Measurements from ENCODE around the gene MYCBPAP.

MYCBPAP gene

DNA sequence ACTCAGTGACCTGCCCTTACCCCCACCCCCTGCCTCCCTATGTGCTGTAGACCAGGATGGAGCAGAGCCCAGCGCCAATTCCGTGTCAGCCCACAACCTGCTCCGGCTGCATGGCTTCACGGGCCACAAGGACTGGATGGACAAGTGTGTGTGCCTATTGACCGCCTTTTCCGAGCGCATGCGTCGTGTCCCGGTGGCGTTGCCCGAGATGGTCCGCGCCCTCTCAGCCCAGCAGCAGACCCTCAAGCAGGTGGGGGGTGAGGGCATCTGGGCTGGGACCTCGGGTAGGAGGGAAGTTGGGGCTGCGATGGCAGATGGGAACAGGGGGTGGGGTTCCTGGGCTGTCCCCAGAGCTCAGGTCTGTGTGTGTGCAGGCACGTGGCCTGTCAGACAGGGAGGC, 46.0 kb downstream of the MYCBPAP start:
- no peak for DNase-seq

DNA sequence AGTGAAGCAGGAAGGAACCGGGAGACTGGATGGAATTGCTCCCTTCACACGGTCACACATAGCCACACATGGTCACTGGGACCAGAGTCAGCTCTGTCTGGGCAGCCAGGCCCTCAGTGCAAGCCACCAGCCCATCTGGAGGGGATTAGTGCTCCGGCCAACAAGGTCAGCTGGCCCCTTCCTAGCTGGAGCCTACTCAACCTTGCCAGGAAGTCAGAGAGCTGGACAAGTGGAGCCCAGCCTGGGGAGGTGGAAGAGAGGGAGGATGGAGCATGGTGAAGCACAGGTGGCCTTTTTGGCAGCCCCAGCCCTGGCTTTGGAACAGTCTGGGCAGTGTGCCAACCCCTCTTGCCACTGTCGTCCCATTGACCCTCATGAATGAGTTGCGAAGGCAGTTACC, 48.6 kb downstream of the MYCBPAP start:
- no peak for DNase-seq

DNA sequence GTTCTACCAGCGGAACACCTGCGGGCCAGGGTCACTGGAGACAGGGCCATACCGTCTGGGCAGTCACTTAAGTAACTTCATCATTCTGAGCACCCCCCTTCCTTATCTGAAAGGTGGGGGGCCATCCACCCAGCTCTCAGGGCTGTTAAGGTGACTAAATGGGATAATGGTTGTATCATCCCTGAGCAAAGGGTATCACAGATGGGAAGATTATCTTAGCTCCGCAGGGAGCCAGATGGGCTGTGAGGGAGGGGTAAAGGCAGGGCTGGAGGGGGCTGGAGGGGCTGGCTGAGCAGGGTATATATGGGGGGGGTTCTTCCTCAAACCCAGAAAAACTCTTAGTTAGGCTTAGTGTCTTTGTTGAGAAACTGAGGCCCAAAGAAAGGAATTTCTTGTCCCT, 49.4 kb downstream of the MYCBPAP start:
- no peak for DNase-seq

DNA sequence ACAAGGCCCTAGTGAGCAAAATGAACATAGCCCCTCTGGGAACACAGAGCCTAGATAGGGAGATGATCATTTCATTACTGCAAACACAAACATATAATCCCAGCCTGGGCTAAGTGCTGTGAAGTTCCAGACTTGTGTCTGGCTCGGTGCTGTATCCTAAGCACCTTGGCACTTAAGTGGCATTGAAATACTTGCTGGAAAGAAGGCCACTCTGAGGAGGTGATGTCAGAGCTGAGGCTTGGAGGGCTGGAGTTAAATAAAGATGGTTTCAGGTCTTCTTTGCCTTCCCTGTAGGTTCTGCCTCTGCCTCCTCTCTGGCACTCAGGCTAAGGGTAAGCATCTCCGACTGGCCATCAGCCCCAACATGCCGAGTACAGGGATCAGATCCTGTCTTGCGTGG, 49.9 kb downstream of the MYCBPAP start:
- DNase-seq = no peak

DNA sequence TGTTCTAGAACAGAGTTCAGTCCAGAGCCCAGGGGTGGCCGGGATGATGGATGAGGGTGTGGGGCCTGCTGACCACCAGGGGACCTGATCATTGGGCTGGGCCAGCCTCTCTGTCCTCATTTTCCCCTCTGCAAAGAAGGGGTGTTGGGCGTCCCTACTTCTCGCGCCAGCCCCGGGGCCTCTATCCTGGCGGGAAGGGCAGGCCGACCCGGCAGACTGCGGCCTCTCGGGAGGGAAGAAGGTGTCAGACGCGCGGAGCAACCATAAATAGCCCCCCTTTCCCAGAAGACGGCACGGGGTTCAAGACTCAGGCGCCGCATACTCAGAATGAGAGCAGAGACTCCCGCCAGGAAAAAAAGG, 50.3 kb downstream of the MYCBPAP start:
- DNase-seq = no peak

DNA sequence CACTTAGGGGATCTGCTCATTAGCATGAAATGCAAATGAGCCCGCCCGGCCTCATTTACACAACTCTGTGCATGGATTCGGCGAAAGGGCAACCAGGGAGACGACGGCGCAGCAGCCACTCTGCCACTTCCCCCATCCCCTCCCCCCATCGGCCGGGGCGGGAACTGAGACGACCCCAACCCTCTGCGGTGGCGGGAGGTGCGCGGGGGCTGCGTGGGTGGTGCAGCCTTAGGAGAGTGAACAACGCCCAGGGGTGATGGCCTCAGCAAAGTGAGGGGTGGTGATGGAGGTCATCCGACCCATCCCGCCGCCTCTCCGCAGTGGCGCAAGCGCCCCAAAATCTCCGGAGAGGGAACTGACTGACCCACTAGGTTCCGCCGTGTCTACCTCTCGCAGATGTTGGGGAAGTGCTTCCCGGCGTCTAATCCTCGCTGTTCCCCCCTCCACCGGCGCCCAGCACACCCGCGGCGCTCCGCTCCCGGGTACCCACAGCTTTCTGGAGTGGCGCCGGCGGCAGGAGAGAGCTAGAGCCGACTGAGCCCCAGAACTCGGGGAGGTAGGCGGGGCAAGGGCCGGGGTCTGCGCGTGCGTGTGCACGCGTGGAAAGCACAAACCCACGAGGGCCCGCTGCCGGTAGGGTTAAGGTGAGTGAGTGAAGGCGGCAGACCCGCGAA, 50.8 kb downstream of the MYCBPAP start:
- DNase-seq = peak; percentile 68

DNA sequence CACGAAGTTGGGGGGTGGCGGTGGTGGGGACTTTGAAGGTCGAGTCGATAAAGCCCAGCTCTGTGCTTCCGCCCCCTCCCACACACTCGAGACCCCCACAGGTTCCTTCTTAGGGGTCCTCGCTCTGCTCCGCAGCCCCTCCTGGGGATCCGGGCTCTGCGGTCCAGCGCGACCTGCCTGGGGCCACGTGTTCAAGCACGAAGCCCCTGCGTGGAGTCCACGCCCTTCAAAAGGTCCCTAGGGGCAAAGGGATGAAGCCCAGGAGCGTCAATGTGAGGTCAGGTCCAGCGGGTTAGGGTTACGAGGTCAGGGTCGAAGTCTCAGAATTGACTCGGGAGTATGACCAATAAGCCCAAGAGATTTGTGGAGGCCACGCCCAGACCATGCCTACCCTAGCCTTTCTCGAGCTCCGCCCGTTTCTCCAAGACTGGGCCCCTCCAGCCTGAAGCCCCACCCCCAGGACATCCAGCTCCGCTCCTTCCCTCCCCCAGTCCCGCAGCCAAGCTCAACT, 51.5 kb downstream of the MYCBPAP start:
- no peak for DNase-seq

DNA sequence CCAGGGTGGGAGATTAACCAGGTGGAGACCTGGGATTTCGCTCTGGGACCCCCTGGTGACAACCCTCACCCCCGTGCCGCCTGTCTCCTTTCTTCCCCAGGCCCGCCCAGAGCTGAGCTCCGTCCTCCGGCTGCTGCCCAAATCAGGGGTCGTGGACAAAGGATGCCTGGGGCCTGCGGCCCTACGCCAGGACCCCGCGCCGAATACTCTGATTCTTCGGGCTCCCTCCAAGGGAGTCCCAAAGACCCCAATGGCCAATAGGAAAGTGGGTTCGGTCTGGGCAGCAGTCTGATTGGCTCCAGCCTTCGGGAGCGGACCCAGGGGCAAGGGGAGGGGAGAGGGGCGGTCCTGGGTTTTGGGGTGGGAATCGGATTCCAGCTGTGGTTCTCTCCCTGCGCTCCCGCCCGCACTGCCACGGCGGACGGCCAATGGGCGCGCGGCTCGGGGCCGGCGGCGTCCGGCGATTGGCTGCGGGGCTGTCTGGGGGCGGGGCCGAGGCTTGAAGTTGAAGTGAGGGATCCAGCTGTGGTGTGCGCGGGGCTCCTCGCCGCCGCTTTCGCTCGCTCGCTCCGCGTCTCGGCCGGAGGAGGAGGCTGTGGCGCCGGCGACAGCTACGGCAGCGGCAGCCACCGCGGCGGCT, 52.1 kb downstream of the MYCBPAP start, which contains the start of gene CACNA1G:
CACNA1G (plus strand) TSS at position 531 of the 640 bp plus-strand sequence. CDS start 745 bp downstream, outside the sequence.
- peak; percentile 91 for DNase-seq

DNA sequence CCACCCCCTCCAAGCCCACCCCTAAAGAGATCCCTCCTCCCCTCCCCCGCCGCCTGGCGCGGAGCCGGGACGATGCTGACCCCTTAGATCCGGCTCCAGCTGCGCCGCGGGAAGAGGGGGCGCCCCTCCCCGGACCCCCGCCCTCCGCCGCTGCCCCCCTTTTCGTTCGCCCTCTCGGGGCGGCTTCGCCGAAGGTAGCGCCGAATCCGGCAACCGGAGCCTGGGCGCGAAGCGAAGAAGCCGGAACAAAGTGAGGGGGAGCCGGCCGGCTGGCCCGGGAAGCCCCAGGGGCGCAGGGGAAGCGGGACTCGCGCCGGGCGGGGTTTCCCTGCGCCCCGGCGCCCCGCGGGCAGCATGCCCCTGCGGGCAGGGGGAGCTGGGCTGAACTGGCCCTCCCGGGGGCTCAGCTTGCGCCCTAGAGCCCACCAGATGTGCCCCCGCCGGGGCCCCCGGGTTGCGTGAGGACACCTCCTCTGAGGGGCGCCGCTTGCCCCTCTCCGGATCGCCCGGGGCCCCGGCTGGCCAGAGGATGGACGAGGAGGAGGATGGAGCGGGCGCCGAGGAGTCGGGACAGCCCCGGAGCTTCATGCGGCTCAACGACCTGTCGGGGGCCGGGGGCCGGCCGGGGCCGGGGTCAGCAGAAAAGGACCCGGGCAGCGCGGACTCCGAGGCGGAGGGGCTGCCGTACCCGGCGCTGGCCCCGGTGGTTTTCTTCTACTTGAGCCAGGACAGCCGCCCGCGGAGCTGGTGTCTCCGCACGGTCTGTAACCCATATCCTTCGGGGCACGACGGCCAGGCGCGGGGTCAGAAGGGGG, 52.9 kb downstream of the MYCBPAP start:
- DNase-seq = no peak

DNA sequence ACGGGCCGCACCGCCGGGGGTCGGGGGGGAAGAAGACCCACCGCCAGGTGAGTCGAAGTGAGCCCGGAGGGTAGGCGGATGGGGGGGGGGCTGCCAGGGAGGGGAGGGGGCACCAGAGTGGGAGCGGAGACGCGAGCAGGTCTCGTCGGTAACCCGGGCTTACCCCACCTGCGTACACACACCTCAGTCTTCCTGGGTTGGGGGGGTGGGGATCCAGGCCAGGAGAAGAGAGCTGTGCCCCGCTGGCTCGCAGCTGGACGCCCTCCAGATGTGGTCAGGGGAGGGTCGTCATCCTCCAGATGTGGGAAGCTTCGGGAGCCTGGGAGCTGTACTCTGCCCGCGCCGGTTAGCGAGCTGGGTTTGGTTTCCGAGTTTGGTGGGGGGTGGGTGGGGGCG, 53.5 kb downstream of the MYCBPAP start:
- no peak for DNase-seq

DNA sequence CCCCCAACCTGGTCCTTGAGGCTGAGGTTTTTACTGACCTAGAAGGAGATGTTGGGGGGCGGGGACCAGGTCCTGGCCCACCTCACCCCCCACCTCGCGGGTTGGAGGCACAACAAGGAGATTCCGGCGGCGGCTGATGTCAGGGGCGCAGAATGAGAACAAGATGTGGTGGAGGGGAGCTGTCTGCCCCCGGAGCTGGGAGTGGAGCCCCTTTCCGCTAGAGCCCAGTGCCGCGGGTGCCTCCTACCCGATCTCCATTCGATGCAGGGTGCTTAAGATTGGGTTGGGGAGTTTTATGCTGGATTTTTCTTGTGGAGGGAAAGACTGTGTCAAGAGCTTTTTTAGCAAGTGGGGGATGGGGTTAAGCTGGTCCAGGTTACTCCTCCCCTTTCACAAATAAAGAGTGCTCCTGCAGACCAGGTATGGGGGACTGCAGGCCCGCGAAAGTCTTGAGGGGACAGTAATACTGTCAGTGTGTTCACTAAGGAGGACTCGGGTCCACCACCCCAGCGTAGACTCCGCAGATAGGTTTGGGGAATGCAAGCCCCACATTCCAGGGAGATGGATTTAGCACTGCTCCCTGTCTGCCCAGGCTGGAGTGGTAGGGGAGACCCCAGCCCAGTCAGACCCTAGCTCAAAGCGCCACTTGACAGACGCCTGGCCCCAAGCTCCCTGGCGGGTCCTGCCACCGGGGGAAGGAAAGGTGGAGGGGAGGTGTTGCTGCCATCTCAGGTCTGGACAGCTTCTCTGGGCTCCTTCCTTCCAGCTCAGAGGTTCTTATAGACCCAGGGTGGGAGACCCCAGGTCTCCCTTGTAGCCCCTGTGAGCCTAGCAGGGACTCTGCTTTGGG, 54.2 kb downstream of the MYCBPAP start:
- no peak for DNase-seq

DNA sequence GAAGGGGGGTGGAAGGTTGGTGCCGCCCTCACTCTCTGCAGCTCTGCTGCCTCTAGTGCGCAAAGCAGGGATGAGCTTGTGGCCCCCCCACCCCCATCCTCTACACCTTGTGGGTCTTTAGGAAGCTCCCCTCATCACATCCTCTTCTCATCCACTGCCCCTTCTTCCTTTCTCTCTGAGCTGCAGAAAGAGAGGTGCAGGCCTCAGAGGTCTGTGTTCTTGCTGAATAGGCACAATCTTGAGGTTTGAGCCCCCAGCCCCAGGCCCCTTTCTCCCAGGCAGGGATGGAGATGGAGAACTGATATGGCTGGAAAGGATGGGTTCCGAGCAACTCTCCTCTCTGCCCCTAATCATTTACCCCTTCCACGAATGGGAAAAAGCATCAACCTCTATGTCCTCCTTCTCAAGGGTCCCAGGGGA, 54.9 kb downstream of the MYCBPAP start:
- DNase-seq = no peak

DNA sequence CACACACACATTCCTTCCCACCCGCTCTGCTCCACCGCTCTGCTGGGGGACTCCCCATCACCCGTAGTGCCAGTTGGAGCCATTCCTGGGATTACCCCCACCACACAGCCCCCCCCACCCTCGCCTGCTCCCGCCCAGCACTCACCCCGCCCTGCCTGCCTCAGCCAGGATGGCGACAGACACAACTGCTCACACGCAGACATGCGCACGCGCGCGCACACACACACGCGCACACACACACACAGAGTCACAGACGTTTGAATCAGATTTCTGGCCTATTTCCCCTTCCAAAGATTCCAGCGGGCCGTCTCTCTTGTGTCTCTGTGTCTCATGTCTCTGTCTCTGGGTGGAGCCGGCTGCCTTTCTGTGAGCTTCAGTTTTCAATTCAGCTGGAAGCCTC, 56.7 kb downstream of the MYCBPAP start:
- peak; percentile 28 for DNase-seq

DNA sequence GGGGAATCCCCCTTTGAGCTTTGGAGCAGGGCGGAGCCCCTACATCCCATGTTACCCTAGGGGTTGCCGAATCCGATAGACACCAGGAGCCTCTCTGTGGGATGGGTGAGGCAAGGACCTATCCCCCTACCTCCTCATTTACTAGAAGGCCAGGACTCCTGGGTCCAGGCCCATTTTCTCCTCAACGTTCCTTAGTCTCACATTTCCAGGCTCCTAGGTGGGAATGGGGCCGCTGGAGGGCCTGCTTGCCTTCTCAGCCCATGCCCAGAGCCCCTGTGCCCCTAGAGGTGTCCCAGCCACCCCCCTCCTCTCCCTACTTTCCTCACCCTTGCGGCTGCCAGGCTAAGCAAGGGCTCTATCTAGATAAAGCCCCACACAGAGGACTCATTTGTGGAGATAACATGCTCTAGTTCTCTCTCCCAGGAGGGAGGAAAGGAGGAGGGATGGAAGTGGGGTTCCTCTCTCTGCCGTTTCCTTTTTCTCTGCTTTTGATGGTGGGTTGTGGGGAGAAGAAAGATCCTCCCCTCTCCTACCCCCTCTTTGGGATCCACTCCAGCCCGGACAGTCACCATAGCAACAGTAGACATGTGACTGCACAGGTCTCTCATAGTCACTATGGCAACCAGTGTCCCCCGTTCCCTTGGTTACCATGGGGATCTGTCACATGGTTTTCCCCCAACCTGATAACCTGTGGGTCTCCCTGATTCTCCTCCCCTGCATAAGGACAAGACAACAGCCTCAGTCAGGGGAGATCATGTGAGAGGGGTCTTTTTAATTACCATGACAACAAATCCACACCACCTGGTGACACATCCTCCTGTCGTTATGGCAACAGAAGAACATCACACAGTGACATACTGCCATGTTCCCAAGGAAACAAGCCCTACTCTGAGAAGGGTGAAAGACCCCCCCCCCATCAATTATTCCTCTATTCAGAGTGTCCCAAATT, 57.4 kb downstream of the MYCBPAP start:
- DNase-seq = peak; percentile 81

DNA sequence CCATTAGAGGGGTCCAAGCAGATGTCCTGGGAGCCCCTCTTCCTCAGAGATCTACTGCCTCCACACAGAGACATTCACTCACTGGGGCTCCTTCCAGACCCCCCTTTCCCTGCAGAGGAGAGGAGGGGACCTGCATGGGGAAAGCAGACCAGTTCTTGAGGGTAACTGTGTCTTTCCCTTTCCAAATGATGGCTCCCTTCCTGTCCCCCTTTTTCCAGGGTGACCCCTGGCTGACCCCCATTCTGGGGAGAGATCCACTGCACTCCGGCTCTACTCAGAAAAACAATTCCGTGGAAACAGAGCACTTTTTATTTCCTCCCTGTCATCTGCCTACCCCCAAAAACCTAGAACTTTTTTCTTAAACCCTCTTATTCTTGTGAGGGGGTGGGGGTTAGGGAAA, 58.6 kb downstream of the MYCBPAP start:
- no peak for DNase-seq

DNA sequence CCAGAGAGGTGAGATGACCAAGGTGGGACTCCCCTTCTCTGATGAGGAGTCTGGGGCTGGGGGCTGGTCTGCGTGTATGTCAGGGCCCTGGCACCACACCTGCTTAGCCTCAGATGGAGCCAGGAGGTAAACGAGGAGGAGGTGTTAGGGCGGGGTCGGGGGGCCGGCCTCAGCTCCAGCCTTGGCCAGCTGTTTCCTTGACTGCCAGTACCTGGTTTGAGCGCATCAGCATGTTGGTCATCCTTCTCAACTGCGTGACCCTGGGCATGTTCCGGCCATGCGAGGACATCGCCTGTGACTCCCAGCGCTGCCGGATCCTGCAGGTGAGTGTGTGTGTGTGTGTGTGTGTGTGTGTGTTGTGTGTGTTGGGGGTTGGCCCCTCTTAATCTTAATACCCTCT, 60.4 kb downstream of the MYCBPAP start:
- no peak for DNase-seq

DNA sequence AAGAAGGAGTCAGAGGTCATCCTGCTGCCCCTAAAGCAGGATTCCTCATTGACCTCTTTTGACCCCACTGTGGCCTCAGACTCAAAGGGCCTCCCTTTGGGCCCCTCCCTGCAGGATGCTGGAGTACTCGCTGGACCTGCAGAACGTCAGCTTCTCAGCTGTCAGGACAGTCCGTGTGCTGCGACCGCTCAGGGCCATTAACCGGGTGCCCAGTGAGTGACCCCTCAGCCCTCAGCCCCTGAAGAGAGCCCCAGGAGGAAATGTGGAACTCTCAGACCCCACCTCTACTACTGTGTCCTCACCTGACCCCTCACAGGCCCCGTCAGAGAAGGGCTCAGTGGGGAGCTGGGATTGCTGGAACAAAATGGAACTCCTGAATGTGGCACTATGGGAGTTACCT, 61.4 kb downstream of the MYCBPAP start:
- DNase-seq = peak; percentile 19

DNA sequence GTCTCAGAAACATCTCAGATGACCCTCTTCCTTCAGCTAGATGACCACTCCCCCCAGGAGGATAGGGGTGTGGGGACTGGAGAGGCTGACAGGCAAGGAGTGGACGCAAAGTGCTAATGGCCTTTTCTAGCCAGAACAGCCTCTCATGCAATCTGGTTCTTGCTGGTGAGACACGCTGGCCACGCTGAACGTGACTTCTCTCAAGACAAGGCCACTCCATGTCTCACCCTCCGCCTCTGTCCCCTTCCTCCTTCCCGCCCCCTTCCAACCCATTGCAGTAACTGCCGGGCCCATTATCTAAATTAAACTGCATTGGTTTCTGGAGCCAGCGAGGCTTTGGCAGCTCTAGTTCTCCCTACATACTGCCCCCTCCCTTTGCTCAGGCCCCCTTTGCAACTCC, 61.8 kb downstream of the MYCBPAP start:
- DNase-seq = peak; percentile 41

DNA sequence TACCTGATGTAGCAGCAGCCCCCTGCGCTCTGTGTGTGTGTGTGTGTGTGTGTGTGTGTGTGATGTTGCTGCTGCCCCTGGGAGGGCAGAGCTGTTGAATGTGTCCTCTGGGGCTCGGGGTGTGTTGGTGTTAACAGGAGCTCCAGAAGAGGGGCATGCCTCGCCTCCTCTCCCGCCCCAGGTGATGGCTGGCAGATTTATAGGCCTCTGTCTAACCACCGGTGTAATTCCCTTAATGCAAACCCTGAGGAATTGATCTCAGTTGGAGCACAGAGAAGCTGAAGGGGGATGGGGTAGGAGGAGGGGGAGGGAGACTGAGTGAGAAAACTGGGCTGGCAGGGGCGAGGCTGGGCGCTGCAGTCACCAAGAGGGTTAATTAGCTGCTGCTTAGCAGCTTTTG, 62.3 kb downstream of the MYCBPAP start:
- DNase-seq = no peak

DNA sequence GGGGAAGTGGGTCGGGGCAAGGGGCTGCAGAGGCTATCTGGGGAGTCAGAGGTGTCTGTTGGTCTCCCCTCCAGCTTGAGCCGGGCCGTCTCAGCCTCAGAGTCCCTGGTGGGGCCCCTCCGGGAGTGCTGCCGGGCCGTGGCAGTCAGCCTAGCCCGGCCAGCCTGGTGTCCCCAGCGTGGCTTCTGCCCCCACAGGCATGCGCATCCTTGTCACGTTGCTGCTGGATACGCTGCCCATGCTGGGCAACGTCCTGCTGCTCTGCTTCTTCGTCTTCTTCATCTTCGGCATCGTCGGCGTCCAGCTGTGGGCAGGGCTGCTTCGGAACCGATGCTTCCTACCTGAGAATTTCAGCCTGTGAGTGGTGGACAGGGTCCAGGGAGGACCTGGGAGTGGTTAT, 63.4 kb downstream of the MYCBPAP start:
- DNase-seq = no peak

DNA sequence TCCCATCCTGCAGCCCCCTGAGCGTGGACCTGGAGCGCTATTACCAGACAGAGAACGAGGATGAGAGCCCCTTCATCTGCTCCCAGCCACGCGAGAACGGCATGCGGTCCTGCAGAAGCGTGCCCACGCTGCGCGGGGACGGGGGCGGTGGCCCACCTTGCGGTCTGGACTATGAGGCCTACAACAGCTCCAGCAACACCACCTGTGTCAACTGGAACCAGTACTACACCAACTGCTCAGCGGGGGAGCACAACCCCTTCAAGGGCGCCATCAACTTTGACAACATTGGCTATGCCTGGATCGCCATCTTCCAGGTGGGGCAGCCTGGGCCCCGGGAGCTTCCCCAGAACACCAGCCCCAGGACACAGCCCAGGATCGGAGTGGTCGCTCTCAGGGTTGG, 64.3 kb downstream of the MYCBPAP start:
- no peak for DNase-seq
